Activated T-cell treated with anti-CD3 and anti-CD28 coated beads for 24 hours (primary cell): ENCODE results near the gene GPR32.
"Not testable (repeated sequence)": the region's sequence is repeated elsewhere in the genome, so short reads cannot be mapped to it uniquely, and the experiment has no call there.

Source experiments
- DNase-seq: peaks from one replicate; pipeline ENCODE4 v3.0.0-alpha.2; 2020; ENCODE audit warnings: low read depth

GPR32 gene

DNA sequence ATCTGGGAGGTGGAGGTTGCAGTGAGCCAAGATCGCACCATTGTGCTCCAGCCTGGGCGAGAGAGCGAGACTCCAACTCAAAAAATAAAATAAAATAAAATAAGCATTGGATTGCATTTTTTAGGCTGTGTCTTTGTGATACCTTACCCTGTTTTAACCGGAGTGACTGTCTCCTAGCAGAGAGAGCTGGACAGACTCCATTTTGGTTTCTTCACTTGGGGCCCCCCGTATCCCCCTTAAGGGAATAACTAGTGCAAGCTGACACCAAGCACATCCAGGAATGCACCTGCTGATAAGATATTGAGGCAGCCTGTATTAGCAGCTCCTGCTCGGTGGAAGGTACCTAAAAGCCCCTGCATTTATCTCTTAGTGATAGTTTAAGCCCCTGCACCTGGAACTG is 20.8 kb upstream of the GPR32 start:
- DNase-seq = no peak

GRCh38 chr19:50750010-50750409 is 20.3 kb upstream of the GPR32 start:
- no peak for DNase-seq

DNA sequence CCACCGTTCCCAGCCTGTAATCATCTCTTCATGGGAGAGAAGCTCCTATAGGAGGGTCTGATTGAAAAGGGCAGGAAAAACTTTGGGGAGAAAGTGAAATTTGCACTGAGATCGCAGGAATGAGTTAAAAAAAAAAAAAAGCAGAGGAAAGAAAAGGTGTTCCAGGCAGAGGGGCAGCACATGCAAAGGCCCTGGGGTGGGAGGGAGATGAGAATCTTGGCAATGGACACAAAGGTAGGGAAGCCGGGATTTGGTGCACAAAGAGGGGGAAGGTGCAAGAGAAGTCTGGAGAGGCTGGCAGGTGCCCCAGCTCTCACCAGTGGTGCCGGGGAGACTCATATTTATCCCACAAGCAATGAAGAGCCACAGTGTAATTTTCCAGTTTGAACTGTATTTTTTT is 16.4 kb upstream of the GPR32 start:
- no peak for DNase-seq

- not testable (repeated sequence) for DNase-seq
Measured at GRCh38 chr19:50756244-50756643, 14.0 kb upstream of the GPR32 start.

DNA sequence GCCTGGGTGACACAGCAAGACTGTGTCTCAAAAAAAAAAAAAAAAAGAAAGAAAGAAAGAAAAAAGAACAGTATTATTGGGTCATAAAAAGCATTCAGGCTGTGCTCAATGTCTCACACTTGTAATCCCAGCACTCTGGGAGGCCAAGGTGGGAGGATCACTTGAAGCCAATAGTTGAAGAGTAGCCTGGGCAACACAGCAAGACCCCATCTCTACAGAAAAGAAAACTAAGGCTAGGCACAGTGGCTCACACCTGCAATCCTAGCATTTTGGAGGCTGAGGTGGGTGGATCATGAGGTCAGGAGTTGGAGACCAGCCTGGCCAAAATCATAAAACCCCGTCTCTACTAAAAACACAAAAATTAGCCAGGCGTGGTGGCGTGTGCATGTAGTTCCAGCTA is 12.6 kb upstream of the GPR32 start:
- not testable (repeated sequence) for DNase-seq

DNA sequence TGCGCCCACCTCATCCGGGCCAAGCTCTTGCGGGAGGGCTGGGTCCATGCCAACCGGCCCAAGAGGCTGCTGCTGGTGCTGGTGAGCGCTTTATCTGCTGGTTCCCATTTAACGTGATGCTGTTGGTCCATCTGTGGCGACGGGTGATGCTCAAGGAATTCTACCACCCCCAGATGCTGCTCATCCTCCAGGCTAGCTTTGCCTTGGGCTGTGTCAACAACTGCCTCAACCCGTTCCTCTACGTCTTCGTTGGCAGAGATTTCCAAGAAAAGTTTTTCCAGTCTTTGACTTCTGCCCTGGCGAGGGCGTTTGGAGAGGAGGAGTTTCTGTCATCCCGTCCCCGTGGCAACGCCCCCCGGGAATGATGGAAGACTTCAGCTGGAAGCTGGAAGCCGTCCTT is 11.2 kb upstream of the GPR32 start:
- DNase-seq = not testable (repeated sequence)

GRCh38 chr19:50759886-50760285 is 10.4 kb upstream of the GPR32 start:
- no peak for DNase-seq

GRCh38 chr19:50761501-50761900 is 8.8 kb upstream of the GPR32 start:
- DNase-seq = not testable (repeated sequence)

GRCh38 chr19:50763521-50763920 is 6.7 kb upstream of the GPR32 start:
- not testable (repeated sequence) for DNase-seq

DNA sequence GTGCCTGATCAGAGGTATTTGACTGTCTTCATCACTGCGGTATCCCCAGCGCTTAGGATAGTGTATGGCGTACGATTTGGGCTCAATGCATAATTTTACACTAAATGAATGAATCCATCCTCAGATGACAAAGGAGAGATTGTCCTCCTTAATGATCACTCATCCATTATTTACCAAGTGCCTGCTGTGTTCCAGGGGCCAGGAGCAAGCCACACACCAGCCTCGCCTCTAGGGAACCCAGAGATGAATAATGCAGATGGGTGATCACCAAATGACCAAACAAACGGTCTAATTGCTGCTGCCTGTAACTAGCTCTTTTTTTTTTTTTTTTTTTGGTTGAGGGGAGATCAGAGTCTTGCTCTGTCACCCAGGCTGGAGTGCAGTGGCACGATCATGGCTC is 5.9 kb upstream of the GPR32 start:
- no peak for DNase-seq

DNA sequence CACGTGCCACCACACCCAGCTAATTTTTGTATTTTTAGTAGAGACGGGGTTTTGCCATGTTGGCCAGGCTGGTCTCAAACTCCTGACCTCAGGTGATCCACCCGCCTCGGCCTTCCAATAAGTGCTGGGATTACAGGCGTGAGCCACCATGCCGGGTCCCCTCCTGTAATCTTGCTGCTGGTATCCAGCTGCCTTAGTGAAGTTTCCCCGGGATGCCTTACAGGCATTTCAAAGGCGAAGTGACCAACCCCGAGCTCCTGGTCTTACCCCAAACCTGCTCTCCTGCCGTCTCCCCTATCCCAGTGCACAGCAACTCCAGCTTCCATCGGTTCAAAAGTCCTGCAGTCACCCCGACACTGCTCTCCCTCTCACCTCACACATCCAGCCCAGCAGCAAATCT is 3.5 kb upstream of the GPR32 start:
- DNase-seq = not testable (repeated sequence)

DNA sequence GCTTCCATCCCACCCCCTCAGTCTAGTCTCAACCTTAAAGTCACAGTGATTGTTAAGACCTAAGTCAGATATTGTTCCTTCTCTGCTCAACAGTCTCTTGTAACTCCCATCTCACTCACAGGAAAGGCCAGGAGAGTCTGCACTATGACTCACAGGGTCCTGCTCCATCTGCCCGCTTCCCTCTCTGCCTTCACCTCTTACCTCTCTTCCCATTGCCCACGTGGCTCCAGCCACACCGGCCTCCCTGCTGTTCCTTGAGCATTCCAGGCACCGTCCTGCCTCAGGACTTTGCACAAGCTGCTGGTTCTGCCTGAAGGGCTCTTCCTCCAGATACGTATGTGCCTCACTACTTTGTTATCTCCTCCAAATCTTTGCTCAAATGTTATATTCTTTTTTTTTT is 3.0 kb upstream of the GPR32 start:
- DNase-seq = not testable (repeated sequence)

GRCh38 chr19:50768277-50768676 is 2.0 kb upstream of the GPR32 start:
- no peak for DNase-seq

- no peak for DNase-seq
Measured at GRCh38 chr19:50770888-50771287, 624 bp downstream of the GPR32 start.

DNA sequence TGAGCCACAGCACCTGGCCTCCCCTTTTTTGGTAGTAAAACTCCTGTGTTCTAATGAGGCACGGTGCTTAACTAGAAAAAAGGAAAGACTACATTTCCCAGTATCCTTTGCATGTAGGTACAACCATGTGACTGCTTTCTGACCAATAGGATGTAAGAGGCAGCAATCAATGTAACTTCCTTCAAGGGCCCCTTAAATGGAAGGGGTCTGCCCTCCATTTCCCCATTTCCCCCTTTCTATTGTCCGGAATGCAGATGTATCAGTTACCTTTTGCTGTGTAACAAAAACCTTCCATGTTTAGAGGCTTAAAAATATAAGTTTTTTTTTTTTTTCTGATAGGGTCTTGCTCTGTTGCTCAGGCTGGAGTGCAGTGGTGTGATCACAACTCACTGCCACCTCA is 2.2 kb downstream of the GPR32 start:
- DNase-seq = no peak

GRCh38 chr19:50772912-50773311 is 2.6 kb downstream of the GPR32 start:
- not testable (repeated sequence) for DNase-seq

DNA sequence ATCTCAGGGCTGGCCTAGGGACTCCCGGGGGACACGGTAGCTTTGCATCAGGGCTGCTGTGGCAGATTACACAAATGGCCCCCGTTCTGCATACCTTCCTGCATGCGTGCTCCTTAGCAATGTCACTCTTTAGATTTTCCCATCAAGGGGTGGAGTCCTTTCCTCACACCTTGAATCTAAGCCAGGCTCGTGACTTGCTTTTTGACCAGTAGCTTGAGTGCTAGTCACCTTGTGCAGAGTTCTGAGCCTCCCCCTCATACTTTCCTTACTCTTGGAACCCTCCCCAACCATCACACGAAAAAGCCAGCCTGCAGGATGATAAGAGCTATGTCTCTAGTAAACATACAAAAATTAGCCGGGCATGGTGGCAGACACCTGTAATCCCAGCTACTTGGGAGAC is 3.2 kb downstream of the GPR32 start:
- not testable (repeated sequence) for DNase-seq

DNA sequence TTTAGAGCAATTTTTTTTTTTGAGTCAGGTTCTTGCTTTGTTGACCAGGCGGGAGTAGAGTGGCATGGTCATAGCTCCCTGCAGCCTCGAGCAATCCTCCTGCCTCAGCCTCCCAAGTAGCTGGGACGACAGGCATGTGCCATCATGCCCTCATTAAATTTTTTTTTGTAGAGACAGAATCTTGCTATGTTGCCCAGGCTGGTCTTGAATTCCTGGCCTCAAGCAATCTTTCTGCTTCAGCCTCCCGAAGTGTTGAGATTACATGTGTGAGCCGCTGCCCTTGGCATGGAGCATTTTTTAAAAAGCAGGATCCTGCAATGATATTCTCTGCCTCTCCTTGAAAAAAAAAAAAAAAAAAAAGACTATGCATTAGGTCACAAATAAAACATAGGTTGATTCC is 5.9 kb downstream of the GPR32 start:
- DNase-seq = no peak

- no peak for DNase-seq
Measured at GRCh38 chr19:50777261-50777660, 7.0 kb downstream of the GPR32 start.

GRCh38 chr19:50777830-50778303 is 7.6 kb downstream of the GPR32 start:
- DNase-seq = no peak

GRCh38 chr19:50778906-50779430 is 8.7 kb downstream of the GPR32 start:
- no peak for DNase-seq

GRCh38 chr19:50779504-50780457 is 9.5 kb downstream of the GPR32 start:
- no peak for DNase-seq

- no peak for DNase-seq
Measured at GRCh38 chr19:50780753-50781435, 10.6 kb downstream of the GPR32 start.
